ENCODE data around the gene HS3ST4.

Gene HS3ST4

GRCh38 chr16:26128296-26128695 lies 436.5 kb downstream of the HS3ST4 start:
- no peaks in the 10 kb centered on the region for H3K9me3 ChIP-seq (ENCODE audit: control insufficient read depth, insufficient read depth, low read length)
- no peak overlapping the region for H3K4me3 ChIP-seq (ENCODE audit: low read length)
- no peaks in the 10 kb centered on the region for H3K27me3 ChIP-seq (ENCODE audit: control insufficient read depth, insufficient read depth, low read length)
- no CpG with 5 or more reads among the region's 1 CpG for WGBS (ENCODE audit: insufficient coverage, insufficient read length)
- H3K36me3 ChIP-seq (ENCODE audit: control insufficient read depth, insufficient read depth, low read length): no peaks in the 10 kb centered on the region
- no peaks in the 10 kb centered on the region for H3K4me1 ChIP-seq (ENCODE audit: control insufficient read depth, insufficient read depth, low read length)
- DNase-seq (ENCODE audit: low read depth, low spot score): no peak
- no peak overlapping the region for H3K27ac ChIP-seq (ENCODE audit: low read length)

DNA sequence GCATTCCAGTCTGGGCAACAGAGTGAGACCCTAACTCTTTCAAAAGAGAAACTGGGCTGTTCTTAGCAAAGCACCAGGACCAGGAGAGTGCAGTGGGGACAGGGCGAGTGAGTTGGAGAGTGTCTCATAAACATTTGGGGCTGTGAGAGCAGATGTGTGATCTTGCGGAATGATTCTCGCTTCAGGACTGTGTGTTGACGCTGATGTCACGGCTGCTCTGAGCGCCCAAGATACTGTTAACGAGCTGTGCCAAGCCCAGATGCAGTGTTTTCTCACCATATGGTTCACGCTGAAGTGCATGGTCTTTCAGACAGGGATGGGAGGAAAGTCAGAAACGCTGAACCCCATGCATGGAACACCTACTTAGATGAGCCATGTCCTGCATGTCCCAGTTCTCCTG lies 438.2 kb downstream of the HS3ST4 start:
- no CpG with 5 or more reads among the region's 9 CpGs for WGBS (ENCODE audit: insufficient coverage, insufficient read length)
- H3K4me3 ChIP-seq (ENCODE audit: low read length): no peak overlapping the region
- no peak for DNase-seq (ENCODE audit: low read depth, low spot score)
- no peaks in the 10 kb centered on the region for H3K4me1 ChIP-seq (ENCODE audit: control insufficient read depth, insufficient read depth, low read length)
- no peaks in the 10 kb centered on the region for H3K9me3 ChIP-seq (ENCODE audit: control insufficient read depth, insufficient read depth, low read length)
- no peaks in the 10 kb centered on the region for H3K27me3 ChIP-seq (ENCODE audit: control insufficient read depth, insufficient read depth, low read length)
- no peaks in the 10 kb centered on the region for H3K36me3 ChIP-seq (ENCODE audit: control insufficient read depth, insufficient read depth, low read length)
- no peak overlapping the region for H3K27ac ChIP-seq (ENCODE audit: low read length)

- no peak for DNase-seq (ENCODE audit: low read depth, low spot score)
- Histone ChIP-seq H3K9me3 (ENCODE audit: control insufficient read depth, insufficient read depth, low read length) (no peaks in the 10 kb centered on the region), H3K4me1 (ENCODE audit: control insufficient read depth, insufficient read depth, low read length) (no peaks in the 10 kb centered on the region), H3K36me3 (ENCODE audit: control insufficient read depth, insufficient read depth, low read length) (no peaks in the 10 kb centered on the region), H3K4me3 (ENCODE audit: low read length) (no peak overlapping the region), H3K27me3 (ENCODE audit: control insufficient read depth, insufficient read depth, low read length) (no peaks in the 10 kb centered on the region), H3K27ac (ENCODE audit: low read length) (no peak overlapping the region)
- no CpG with 5 or more reads among the region's 5 CpGs for WGBS (ENCODE audit: insufficient coverage, insufficient read length)
These were observed 441.8 kb downstream of the HS3ST4 start for GRCh38 chr16:26133416-26134093.

- H3K4me1 ChIP-seq (ENCODE audit: control insufficient read depth, insufficient read depth, low read length): no peaks in the 10 kb centered on the region
- no CpG with 5 or more reads among the region's 2 CpGs for WGBS (ENCODE audit: insufficient coverage, insufficient read length)
These were observed 442.8 kb downstream of the HS3ST4 start for GRCh38 chr16:26134588-26134987.

DNA sequence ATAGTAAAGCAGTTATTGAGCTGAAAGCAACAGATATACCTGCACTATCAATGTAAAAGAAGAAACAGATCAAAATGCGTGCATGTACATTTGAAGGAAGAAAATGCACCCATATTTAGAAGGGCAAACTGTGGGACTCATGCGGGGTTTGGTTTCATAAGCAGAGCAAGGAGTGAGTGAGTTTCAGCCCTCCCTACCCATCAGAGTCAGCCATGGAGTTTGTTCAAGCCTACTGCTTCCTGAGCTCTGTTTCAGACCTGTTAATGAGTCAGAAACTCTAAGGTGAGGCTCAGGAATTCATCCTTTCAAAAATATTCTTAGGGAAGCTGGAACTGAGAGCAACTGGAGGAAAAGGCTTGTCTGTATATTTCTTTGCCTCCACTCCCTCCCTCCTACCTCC lies 446.2 kb downstream of the HS3ST4 start:
- Histone ChIP-seq H3K4me1 (ENCODE audit: control insufficient read depth, insufficient read depth, low read length) (no peaks in the 10 kb centered on the region), H3K9me3 (ENCODE audit: control insufficient read depth, insufficient read depth, low read length) (no peaks in the 10 kb centered on the region), H3K27ac (ENCODE audit: low read length) (no peak overlapping the region), H3K36me3 (ENCODE audit: control insufficient read depth, insufficient read depth, low read length) (no peaks in the 10 kb centered on the region), H3K27me3 (ENCODE audit: control insufficient read depth, insufficient read depth, low read length) (no peaks in the 10 kb centered on the region), H3K4me3 (ENCODE audit: low read length) (no peak overlapping the region)
- WGBS (ENCODE audit: insufficient coverage, insufficient read length): no CpG with 5 or more reads among the region's 2 CpGs
- no peak for DNase-seq (ENCODE audit: low read depth, low spot score)

More at GRCh38 chr16:26134588-26134987, 442.8 kb downstream of the HS3ST4 start:
- no peak overlapping the region for H3K4me3 ChIP-seq (ENCODE audit: low read length)
- H3K9me3 ChIP-seq (ENCODE audit: control insufficient read depth, insufficient read depth, low read length): no peaks in the 10 kb centered on the region
- DNase-seq (ENCODE audit: low read depth, low spot score): no peak
- H3K27ac ChIP-seq (ENCODE audit: low read length): no peak overlapping the region
- H3K36me3 ChIP-seq (ENCODE audit: control insufficient read depth, insufficient read depth, low read length): no peaks in the 10 kb centered on the region
- no peaks in the 10 kb centered on the region for H3K27me3 ChIP-seq (ENCODE audit: control insufficient read depth, insufficient read depth, low read length)

DNA sequence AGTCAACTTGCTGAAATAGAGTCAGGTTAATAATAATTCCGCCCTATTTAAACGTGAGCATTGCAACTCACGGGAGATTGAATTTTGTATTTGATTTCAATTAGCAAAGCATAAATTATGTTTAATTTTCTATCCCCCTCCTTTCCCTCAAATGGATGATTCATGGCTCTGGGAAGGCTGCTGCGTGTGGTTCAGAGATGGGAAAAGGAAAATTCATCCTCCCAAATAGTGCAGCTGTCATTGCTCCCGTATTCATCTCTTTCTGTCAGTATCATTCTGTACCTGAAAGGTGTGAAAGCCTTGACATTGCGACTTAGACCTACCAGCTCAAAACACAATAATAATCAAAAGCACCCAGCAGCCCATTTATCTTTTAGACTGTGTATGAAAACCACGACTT lies 447.3 kb downstream of the HS3ST4 start:
- no peaks in the 10 kb centered on the region for H3K9me3 ChIP-seq (ENCODE audit: control insufficient read depth, insufficient read depth, low read length)
- no peak overlapping the region for H3K4me3 ChIP-seq (ENCODE audit: low read length)
- WGBS (ENCODE audit: insufficient coverage, insufficient read length): no CpG with 5 or more reads among the region's 7 CpGs
- H3K27me3 ChIP-seq (ENCODE audit: control insufficient read depth, insufficient read depth, low read length): no peaks in the 10 kb centered on the region
- no peaks in the 10 kb centered on the region for H3K36me3 ChIP-seq (ENCODE audit: control insufficient read depth, insufficient read depth, low read length)
- DNase-seq (ENCODE audit: low read depth, low spot score): no peak
- no peaks in the 10 kb centered on the region for H3K4me1 ChIP-seq (ENCODE audit: control insufficient read depth, insufficient read depth, low read length)
- H3K27ac ChIP-seq (ENCODE audit: low read length): no peak overlapping the region

DNA sequence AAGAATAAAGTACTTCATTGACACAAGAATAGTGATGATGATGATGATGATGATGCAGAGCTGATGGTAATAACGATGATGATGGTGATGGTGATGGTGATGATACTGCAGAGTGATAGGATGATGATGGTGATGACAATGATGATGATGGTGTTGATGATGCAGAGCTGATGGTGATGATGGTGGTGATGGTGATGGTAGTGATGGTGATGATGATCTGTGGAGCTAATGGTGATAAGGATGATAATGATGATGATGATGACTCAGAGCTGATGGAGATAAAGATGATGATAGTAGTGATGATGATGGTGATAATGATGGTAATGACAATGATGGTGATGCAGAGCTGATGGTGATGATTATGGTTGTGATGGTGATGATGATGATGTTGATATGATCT lies 448.1 kb downstream of the HS3ST4 start:
- Histone ChIP-seq H3K27me3 (ENCODE audit: control insufficient read depth, insufficient read depth, low read length) (no peaks in the 10 kb centered on the region), H3K36me3 (ENCODE audit: control insufficient read depth, insufficient read depth, low read length) (no peaks in the 10 kb centered on the region), H3K4me1 (ENCODE audit: control insufficient read depth, insufficient read depth, low read length) (no peaks in the 10 kb centered on the region), H3K27ac (ENCODE audit: low read length) (no peak overlapping the region), H3K4me3 (ENCODE audit: low read length) (no peak overlapping the region), H3K9me3 (ENCODE audit: control insufficient read depth, insufficient read depth, low read length) (no peaks in the 10 kb centered on the region)
- no peak for DNase-seq (ENCODE audit: low read depth, low spot score)
- no CpG with 5 or more reads among the region's 1 CpG for WGBS (ENCODE audit: insufficient coverage, insufficient read length)

DNA sequence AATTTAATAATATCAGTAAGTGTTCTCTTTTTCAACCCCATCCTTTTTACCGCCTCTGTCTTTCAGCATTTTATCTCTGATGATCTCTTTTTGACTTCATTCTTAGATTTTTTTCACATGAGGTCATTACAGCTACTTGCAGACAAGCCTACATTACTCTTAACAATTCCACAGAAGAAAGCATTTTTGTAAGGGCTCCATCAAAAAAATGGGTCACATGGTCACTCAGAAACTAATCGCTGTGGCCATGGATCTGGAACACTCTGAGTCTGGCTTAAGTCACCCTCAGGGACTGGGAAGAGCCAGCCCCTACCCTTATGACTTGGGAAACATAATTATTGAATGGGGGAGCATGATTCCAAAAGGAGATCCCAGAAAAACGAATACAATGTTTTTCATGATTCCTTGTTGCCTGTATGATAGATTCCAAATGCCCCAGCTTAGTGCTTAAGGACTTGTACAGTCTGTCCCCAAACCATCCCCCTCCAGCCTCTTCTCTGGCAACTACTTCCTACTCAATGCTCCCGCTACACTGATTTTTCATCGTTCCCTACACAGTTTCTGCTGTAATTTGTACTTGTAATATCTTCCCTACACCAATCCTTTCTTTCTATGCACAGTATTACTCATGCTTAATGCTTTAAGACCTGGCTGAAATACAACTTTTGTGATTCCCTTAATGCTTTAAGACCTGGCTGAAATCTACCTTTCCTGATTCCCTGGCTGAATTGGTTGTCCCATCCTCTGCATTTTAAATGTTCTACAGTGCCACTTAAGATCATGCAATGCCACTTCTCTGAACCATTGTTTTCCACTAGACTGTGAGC lies 457.8 kb downstream of the HS3ST4 start:
- Histone ChIP-seq H3K4me1 (ENCODE audit: control insufficient read depth, insufficient read depth, low read length) (no peaks in the 10 kb centered on the region), H3K9me3 (ENCODE audit: control insufficient read depth, insufficient read depth, low read length) (no peaks in the 10 kb centered on the region), H3K27ac (ENCODE audit: low read length) (no peak overlapping the region), H3K4me3 (ENCODE audit: low read length) (no peak overlapping the region), H3K36me3 (ENCODE audit: control insufficient read depth, insufficient read depth, low read length) (no peaks in the 10 kb centered on the region), H3K27me3 (ENCODE audit: control insufficient read depth, insufficient read depth, low read length) (no peaks in the 10 kb centered on the region)
- WGBS (ENCODE audit: insufficient coverage, insufficient read length): no CpG with 5 or more reads among the region's 5 CpGs
- no peak for DNase-seq (ENCODE audit: low read depth, low spot score)

- DNase-seq (ENCODE audit: low read depth, low spot score): no peak
- no CpG with 5 or more reads among the region's 1 CpG for WGBS (ENCODE audit: insufficient coverage, insufficient read length)
- no peak overlapping the region for H3K4me3 ChIP-seq (ENCODE audit: low read length)
- H3K27me3 ChIP-seq (ENCODE audit: control insufficient read depth, insufficient read depth, low read length): no peaks in the 10 kb centered on the region; the same call in 1 of the 2 replicates
- no peak overlapping the region for H3K27ac ChIP-seq (ENCODE audit: low read length)
- no peaks in the 10 kb centered on the region for H3K9me3 ChIP-seq (ENCODE audit: control insufficient read depth, insufficient read depth, low read length)
- no peaks in the 10 kb centered on the region for H3K4me1 ChIP-seq (ENCODE audit: control insufficient read depth, insufficient read depth, low read length)
- H3K36me3 ChIP-seq (ENCODE audit: control insufficient read depth, insufficient read depth, low read length): no peaks in the 10 kb centered on the region
These were observed 463.5 kb downstream of the HS3ST4 start for GRCh38 chr16:26155221-26155620.

- Histone ChIP-seq H3K27me3 (ENCODE audit: control insufficient read depth, insufficient read depth, low read length) (no peaks in the 10 kb centered on the region; the same call in 1 of the 2 replicates), H3K9me3 (ENCODE audit: control insufficient read depth, insufficient read depth, low read length) (no peaks in the 10 kb centered on the region), H3K27ac (ENCODE audit: low read length) (no peak overlapping the region), H3K4me1 (ENCODE audit: control insufficient read depth, insufficient read depth, low read length) (no peaks in the 10 kb centered on the region), H3K4me3 (ENCODE audit: low read length) (no peak overlapping the region), H3K36me3 (ENCODE audit: control insufficient read depth, insufficient read depth, low read length) (no peaks in the 10 kb centered on the region)
- DNase-seq (ENCODE audit: low read depth, low spot score): no peak
- WGBS (ENCODE audit: insufficient coverage, insufficient read length): no CpG with 5 or more reads among the region's 3 CpGs
These were observed 465.6 kb downstream of the HS3ST4 start for GRCh38 chr16:26157319-26157718.

Data from iPS DF 6.9 (cell line).